Sigmoid colon (tissue), 7 donors: ENCODE results near the gene DPYSL4. TPM values are rescaled to one million over a fixed set of nuclear protein-coding genes. Genes with fewer than 3 reads are reported as not detected.
A peak's percentile ranks its signal among the peaks of the same experiment; 100 is the strongest.

Source experiments
- DNase-seq: peaks from one replicate; pipeline ENCODE4 v3.0.0-alpha.2; 2019
- H3K27ac ChIP-seq, 4 donors: fragments of 200-600 bp; sonication (generic); one replicate each; pipeline ENCODE4 v1.5.1; 2016 to 2019; ENCODE audit warnings: mild to moderate bottlenecking in 1 of 4
- H3K27me3 ChIP-seq, 3 donors: fragments of 200-600 bp; sonication (generic); one replicate each; pipeline ENCODE4 v1.5.1; 2019; ENCODE audit warnings: mild to moderate bottlenecking in 1 of 3
- H3K36me3 ChIP-seq, 4 donors: fragments of 200-600 bp; sonication (generic); one replicate each; pipeline ENCODE4 v1.5.1; 2016 to 2019
- H3K4me1 ChIP-seq, 4 donors: fragments of 200-600 bp; sonication (generic); one replicate each; pipeline ENCODE4 v1.5.1; 2017 to 2019
- H3K4me3 ChIP-seq, 4 donors: fragments of 200-600 bp; sonication (generic); one replicate each; pipeline ENCODE4 v1.5.1; 2017 to 2019; ENCODE audit warnings: mild to moderate bottlenecking in 2 of 4, moderate library complexity in 1 of 4
- H3K9me3 ChIP-seq, 4 donors: fragments of 200-600 bp in 3 of 4; sonication (generic) in 3 of 4; one replicate each; pipeline versions ENCODE4 v1.5.1 to v1.6.1; 2013 to 2019
- CTCF ChIP-seq, 4 experiments: fragments of 450-650 bp in 3 of 4; fragments of 200-600 bp in 1 of 4; IDR thresholded peaks; one replicate each; pipeline ENCODE4 v1.5.1; 2016 to 2019; ENCODE audit warnings: antibody characterized with exemption in 4 of 4, mild to moderate bottlenecking in 3 of 4, moderate library complexity in 2 of 4
- EP300 ChIP-seq, 4 donors: sonication (generic); formaldehyde crosslinking; IDR thresholded peaks; one replicate each; pipeline ENCODE4 v1.6.1; 2017; ENCODE audit warnings: antibody characterized with exemption in 4 of 4
- POLR2A ChIP-seq, 2 donors: fragments of 450-650 bp; IDR thresholded peaks; one replicate each; pipeline ENCODE4 v1.6.1; 2016; ENCODE audit warnings: antibody characterized with exemption in 2 of 2, mild to moderate bottlenecking in 2 of 2, moderate library complexity in 2 of 2
- POLR2AphosphoS5 ChIP-seq, 4 donors: sonication (generic); formaldehyde crosslinking; IDR thresholded peaks; one replicate each; pipeline ENCODE4 v1.6.1; 2017; ENCODE audit warnings: antibody characterized with exemption in 4 of 4
- WGBS, 2 donors: extraction: QIAGEN DNeasy Blood & Tissue Kit; methylation state at CpG; one replicate each; pipeline ENCODE4 v1.1.7; 2013; 5-methylcytosine and 5-hydroxymethylcytosine counted together
- intact Hi-C: fragments of 100-400 bp; cut with DNase I; formaldehyde crosslinking; loops from one replicate; pipeline ENCODE4 v1.15.1; 2023
- polyA plus RNA-seq, 3 donors: library from polyadenylated mRNA; stranded (reverse); fragments of 200-250 nt; gene quantifications; one replicate each; pipeline ENCODE4 v1.2.3, GENCODE V29; 2013
- total RNA-seq, 4 donors: library from RNA; depleted of rRNA; stranded (reverse); fragments of >200 nt; gene quantifications; one replicate each; pipeline ENCODE4 v1.1.0, GENCODE V29; 2016
- donor health status: healthy with polysubstance abuse.
- donor health status: Bipolar disorder and iron deficiency.
- donor health status: healthy.

The DPYSL4 gene
- total and polyA plus RNA-seq, 7 donors = under 0.01 to 1.9 (median 0.63) TPM; not detected in 1

- Histone ChIP-seq H3K27ac (no peak overlapping the region), H3K4me3 (no peak overlapping the region), H3K4me1 (peaks cover 0 to 17% (median 9%) of the 10 kb centered on the region in 4 donors), H3K36me3 (no peaks in the 10 kb centered on the region), H3K27me3 (peaks cover 6 to 44% (median 25%) of the 10 kb centered on the region in 3 donors), H3K9me3 (no peaks in the 10 kb centered on the region)
- 50 to 54% methylated on average over 14 of the region's 14 CpGs for WGBS, 2 donors
- DNase-seq = no peak
- TF ChIP-seq EP300 (IDR thresholded peaks at IDR 0.05) = no peak
- TF ChIP-seq CTCF (IDR thresholded peaks at IDR 0.05) = no peak
- TF ChIP-seq POLR2A (IDR thresholded peaks at IDR 0.05) = no peak
- TF ChIP-seq POLR2AphosphoS5 (IDR thresholded peaks at IDR 0.05) = no peak
- intact Hi-C loops = no loop called here
Observed at GRCh38 chr10:132180736-132181135, 6.0 kb upstream of the DPYSL4 start.

DNA sequence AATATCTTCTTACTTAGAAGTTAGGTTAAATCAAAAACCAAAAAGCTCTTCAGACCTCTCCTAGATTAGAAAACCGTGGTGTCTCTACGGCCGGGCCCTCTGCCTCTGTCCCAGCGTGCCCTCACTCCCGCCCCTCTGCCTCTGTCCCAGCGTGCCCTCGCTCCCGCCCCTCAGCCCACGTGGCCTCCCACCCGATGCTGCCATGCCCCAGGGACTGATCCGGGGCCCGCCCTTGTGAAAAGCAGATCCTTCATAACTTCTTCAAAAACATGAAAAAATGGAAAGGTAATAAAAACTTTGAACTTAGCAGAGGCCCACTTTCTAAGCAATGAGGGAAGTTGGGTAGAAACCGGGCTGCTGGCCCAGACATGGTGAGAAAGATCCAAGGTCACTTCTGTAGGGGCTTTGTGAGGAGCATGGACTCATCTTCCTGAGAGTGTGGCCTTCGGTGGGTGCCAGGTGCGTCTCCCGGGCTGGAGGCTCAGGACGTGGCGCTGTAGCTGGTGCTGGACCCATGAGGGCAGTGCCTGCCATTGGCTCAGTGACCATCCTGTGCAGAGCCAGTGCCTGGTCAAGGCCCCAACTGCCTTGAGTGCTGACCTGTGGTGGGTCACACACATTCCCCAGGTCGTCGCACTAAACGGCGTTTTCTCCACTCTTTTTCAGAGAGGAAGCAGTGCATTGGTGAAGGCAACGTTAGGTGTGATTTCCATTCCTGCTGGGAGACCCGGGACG, 4.9 kb upstream of the DPYSL4 start:
- Histone ChIP-seq H3K4me3 (no peak overlapping the region), H3K4me1 (peaks cover 0 to 16% (median 16%) of the 10 kb centered on the region in 4 donors), H3K36me3 (no peaks in the 10 kb centered on the region), H3K27me3 (peaks cover 16 to 43% (median 35%) of the 10 kb centered on the region in 3 donors), H3K9me3 (no peaks in the 10 kb centered on the region), H3K27ac (no peak overlapping the region)
- intact Hi-C loops = no loop called here
- TF ChIP-seq CTCF (IDR thresholded peaks at IDR 0.05) = no peak
- no peak for TF ChIP-seq POLR2AphosphoS5 (IDR thresholded peaks at IDR 0.05)
- TF ChIP-seq POLR2A (IDR thresholded peaks at IDR 0.05) = no peak
- TF ChIP-seq EP300 (IDR thresholded peaks at IDR 0.05) = no peak
- DNase-seq = no peak
- WGBS, 2 donors = 65 to 68% methylated on average over 25 of the region's 25 CpGs

GRCh38 chr10:132182591-132182990, 4.2 kb upstream of the DPYSL4 start:
- Histone ChIP-seq H3K4me3 (no peak overlapping the region), H3K4me1 (peaks cover 0 to 24% (median 23%) of the 10 kb centered on the region in 4 donors), H3K36me3 (no peaks in the 10 kb centered on the region), H3K27ac (no peak overlapping the region), H3K27me3 (peaks cover 23 to 44% (median 38%) of the 10 kb centered on the region in 3 donors), H3K9me3 (no peaks in the 10 kb centered on the region)
- TF ChIP-seq POLR2A (IDR thresholded peaks at IDR 0.05) (no peak), EP300 (IDR thresholded peaks at IDR 0.05) (no peak), POLR2AphosphoS5 (IDR thresholded peaks at IDR 0.05) (no peak), CTCF (IDR thresholded peaks at IDR 0.05) (no peak)
- DNase-seq = no peak
- intact Hi-C loops = no loop called here
- 82 to 87% methylated on average over 7 of the region's 7 CpGs for WGBS, 2 donors

DNA sequence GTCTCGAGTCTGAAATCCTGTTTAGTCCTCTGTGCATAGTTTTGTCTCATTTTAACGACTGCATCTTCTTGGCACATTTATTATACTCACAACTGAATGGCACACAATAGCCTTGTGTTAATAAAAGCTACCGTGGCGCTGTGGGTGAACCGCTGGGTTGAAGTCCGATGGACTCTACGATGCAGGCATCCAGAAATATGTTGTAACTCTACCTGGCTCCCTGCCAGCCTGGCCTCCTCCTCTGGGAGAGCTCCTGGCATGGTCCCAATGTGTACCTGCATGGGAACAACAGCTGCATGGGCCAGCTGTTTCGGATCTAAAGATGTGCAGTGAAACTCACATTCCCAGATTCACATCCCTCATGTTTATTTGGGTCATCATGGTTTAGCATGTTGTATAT, 3.7 kb upstream of the DPYSL4 start:
- Histone ChIP-seq H3K4me1 (peaks cover 0 to 28% (median 26%) of the 10 kb centered on the region in 4 donors), H3K4me3 (no peak overlapping the region), H3K9me3 (no peaks in the 10 kb centered on the region), H3K27me3 (peaks cover 27 to 47% (median 42%) of the 10 kb centered on the region in 3 donors), H3K27ac (no peak overlapping the region), H3K36me3 (no peaks in the 10 kb centered on the region)
- TF ChIP-seq EP300 (IDR thresholded peaks at IDR 0.05) (no peak), POLR2A (IDR thresholded peaks at IDR 0.05) (no peak), CTCF (IDR thresholded peaks at IDR 0.05) (no peak), POLR2AphosphoS5 (IDR thresholded peaks at IDR 0.05) (no peak)
- intact Hi-C loops = no loop called here
- WGBS, 2 donors = 10 to 53% methylated on average over 8 of the region's 8 CpGs
- peak; percentile 66 for DNase-seq
